ENCODE measurements around the gene RTKN2.

DNA sequence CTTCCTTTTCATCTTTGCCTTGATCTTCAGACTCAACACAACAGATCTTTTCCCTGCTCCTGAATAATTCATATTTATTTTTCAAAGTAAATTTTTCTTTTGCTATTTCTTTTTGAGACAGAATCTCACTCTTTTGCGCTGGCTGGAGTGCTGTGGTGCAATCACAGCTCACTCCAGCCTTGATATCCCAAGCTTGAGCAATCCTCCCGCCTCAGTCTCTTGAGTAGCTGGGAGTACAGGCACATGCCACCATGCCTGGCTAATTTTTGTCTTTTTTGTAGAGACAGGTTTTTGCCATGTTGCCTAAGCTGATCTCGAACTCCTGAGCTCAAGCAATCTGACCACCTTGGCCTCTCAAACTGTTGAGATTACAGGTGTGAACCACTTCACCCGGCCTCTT is 9.2 kb downstream of the RTKN2 start:
- TF ChIP-seq, protein P1, sequence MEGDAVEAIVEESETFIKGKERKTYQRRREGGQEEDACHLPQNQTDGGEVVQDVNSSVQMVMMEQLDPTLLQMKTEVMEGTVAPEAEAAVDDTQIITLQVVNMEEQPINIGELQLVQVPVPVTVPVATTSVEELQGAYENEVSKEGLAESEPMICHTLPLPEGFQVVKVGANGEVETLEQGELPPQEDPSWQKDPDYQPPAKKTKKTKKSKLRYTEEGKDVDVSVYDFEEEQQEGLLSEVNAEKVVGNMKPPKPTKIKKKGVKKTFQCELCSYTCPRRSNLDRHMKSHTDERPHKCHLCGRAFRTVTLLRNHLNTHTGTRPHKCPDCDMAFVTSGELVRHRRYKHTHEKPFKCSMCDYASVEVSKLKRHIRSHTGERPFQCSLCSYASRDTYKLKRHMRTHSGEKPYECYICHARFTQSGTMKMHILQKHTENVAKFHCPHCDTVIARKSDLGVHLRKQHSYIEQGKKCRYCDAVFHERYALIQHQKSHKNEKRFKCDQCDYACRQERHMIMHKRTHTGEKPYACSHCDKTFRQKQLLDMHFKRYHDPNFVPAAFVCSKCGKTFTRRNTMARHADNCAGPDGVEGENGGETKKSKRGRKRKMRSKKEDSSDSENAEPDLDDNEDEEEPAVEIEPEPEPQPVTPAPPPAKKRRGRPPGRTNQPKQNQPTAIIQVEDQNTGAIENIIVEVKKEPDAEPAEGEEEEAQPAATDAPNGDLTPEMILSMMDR (IDR thresholded peaks at IDR 0.05; ENCODE audit: insufficient read depth, low read length, poor library complexity, severe bottlenecking) = no peak
- no peak for TF ChIP-seq EZH2phosphoT487 (conservative IDR thresholded peaks at IDR 0.05; ENCODE audit: low read length)

Measured in SU-DHL-6 (cell line).